Measurements from ENCODE around the gene AK1.

- TF ChIP-seq CTCF (conservative IDR thresholded peaks at IDR 0.05 in 1 of 2, IDR thresholded peaks at IDR 0.05 in 1 of 2; ENCODE audit: extremely low read depth in 1 of 2, insufficient read depth in 1 of 2, low read depth in 1 of 2, low read length in 2 of 2) (no peak), EZH2 (IDR thresholded peaks at IDR 0.05; ENCODE audit: borderline replicate concordance, low read length) (no peak)
Observed at GRCh38 chr9:127878001-127878651, 651 bp upstream of the AK1 start.
